GM18870 (cell line): ENCODE measurements around the gene NFATC3.

Experiments used
- ATAC-seq: cut with Tn5 transposase; IDR thresholded peaks from one replicate; pipeline ENCODE4 v1.9.1; 2021; ENCODE audit warnings: moderate library complexity; ENCODE audit not compliant: unreplicated experiment

The NFATC3 gene

GRCh38 chr16:68267612-68268405, 182.6 kb downstream of the NFATC3 start:
- no peak for ATAC-seq

GRCh38 chr16:68269793-68270192, 184.6 kb downstream of the NFATC3 start:
- ATAC-seq, result no peak

- no peak for ATAC-seq
These were observed 185.2 kb downstream of the NFATC3 start for GRCh38 chr16:68270353-68270752.

- ATAC-seq, result no peak
These were observed 187.5 kb downstream of the NFATC3 start for GRCh38 chr16:68272507-68273209.

GRCh38 chr16:68273459-68273858, 188.3 kb downstream of the NFATC3 start:
- ATAC-seq, result no peak

GRCh38 chr16:68273896-68274295, 188.7 kb downstream of the NFATC3 start:
- no peak for ATAC-seq

GRCh38 chr16:68274441-68274840, 189.3 kb downstream of the NFATC3 start:
- no peak for ATAC-seq

GRCh38 chr16:68275611-68276191, 190.5 kb downstream of the NFATC3 start:
- peak; percentile 72 for ATAC-seq

GRCh38 chr16:68276223-68276622, 191.1 kb downstream of the NFATC3 start:
- peak; percentile 7 for ATAC-seq
